Ascending aorta (tissue), 2 donors: Measurements from ENCODE around the gene CHCHD6. TPM values are rescaled to one million over a fixed set of nuclear protein-coding genes. Genes with fewer than 3 reads are reported as not detected.

Source experiments
- DNase-seq, 2 donors: peaks; one replicate each; pipeline ENCODE4 v3.0.0-alpha.2; 2019; ENCODE audit warnings: low spot score in 2 of 2
- H3K27ac ChIP-seq, 2 donors: fragments of 200-600 bp; sonication (generic); one replicate each; pipeline ENCODE4 v1.5.1; 2016 to 2017; ENCODE audit warnings: mild to moderate bottlenecking in 1 of 2
- H3K27me3 ChIP-seq: fragments of 200-600 bp; sonication (generic); one replicate; pipeline ENCODE4 v1.5.1; 2017
- H3K36me3 ChIP-seq, 2 donors: fragments of 200-600 bp; sonication (generic); one replicate each; pipeline ENCODE4 v1.5.1; 2016
- H3K4me1 ChIP-seq, 2 donors: fragments of 200-600 bp; sonication (generic); one replicate each; pipeline ENCODE4 v1.5.1; 2016 to 2017; ENCODE audit warnings: mild to moderate bottlenecking in 1 of 2
- H3K4me3 ChIP-seq, 2 donors: fragments of 200-600 bp; sonication (generic); one replicate each; pipeline ENCODE4 v1.5.1; 2016 to 2017; ENCODE audit warnings: mild to moderate bottlenecking in 1 of 2
- H3K9me3 ChIP-seq, 2 donors: fragments of 200-600 bp; sonication (generic); one replicate each; pipeline ENCODE4 v1.5.1; 2016
- intact Hi-C: fragments of 100-400 bp; cut with DNase I; formaldehyde crosslinking; loops from one replicate; pipeline ENCODE4 v1.15.1; 2023
- total RNA-seq: library from RNA; depleted of rRNA; stranded (reverse); fragments of >200 nt; gene quantifications from one replicate; pipeline ENCODE4 v1.1.0, GENCODE V29; 2016
- TF ChIP-seq, protein P1 (sequence below), 3 experiments: fragments of 200-600 bp in 2 of 3; fragments of 450-650 bp in 1 of 3; sonication (generic) in 2 of 3; IDR thresholded peaks; one replicate each; pipeline ENCODE4 v1.5.1; 2016 to 2019; ENCODE audit warnings: antibody characterized with exemption in 3 of 3, mild to moderate bottlenecking in 1 of 3, moderate library complexity in 1 of 3

Gene CHCHD6
- total RNA-seq, 1 donor from 2014 or later = 1.2 TPM

DNA sequence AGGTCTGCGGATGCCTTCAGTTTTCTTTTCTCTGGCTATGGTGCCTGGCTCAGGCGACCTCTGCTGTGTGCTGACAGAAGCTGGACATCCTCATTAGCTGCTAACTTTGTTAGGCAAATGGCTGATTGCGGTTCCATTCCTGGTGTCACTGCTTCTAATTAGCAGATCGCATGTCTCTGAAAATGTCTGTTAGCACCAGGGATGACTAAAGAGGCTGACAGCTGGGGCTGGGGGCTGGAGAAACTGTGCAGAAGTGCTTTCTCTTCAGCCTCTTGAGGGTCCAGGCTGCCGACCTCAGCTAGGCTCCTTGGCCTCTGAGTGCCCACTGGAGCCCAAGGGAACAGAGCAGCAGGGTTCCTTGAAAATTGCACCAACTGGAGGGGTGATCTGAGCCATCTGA, 39.3 kb downstream of the CHCHD6 start:
- Histone ChIP-seq H3K27me3 (no peaks in the 10 kb centered on the region), H3K36me3 (no peaks in the 10 kb centered on the region), H3K4me3 (no peak overlapping the region), H3K9me3 (peaks cover 0 to 10% of the 10 kb centered on the region in 2 donors), H3K27ac (no peak overlapping the region), H3K4me1 (peaks cover 8 to 22% of the 10 kb centered on the region in 2 donors)
- TF ChIP-seq, protein P1, sequence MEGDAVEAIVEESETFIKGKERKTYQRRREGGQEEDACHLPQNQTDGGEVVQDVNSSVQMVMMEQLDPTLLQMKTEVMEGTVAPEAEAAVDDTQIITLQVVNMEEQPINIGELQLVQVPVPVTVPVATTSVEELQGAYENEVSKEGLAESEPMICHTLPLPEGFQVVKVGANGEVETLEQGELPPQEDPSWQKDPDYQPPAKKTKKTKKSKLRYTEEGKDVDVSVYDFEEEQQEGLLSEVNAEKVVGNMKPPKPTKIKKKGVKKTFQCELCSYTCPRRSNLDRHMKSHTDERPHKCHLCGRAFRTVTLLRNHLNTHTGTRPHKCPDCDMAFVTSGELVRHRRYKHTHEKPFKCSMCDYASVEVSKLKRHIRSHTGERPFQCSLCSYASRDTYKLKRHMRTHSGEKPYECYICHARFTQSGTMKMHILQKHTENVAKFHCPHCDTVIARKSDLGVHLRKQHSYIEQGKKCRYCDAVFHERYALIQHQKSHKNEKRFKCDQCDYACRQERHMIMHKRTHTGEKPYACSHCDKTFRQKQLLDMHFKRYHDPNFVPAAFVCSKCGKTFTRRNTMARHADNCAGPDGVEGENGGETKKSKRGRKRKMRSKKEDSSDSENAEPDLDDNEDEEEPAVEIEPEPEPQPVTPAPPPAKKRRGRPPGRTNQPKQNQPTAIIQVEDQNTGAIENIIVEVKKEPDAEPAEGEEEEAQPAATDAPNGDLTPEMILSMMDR (IDR thresholded peaks at IDR 0.05) = no peak
- DNase-seq = no peak
- intact Hi-C loops = no loop called here

DNA sequence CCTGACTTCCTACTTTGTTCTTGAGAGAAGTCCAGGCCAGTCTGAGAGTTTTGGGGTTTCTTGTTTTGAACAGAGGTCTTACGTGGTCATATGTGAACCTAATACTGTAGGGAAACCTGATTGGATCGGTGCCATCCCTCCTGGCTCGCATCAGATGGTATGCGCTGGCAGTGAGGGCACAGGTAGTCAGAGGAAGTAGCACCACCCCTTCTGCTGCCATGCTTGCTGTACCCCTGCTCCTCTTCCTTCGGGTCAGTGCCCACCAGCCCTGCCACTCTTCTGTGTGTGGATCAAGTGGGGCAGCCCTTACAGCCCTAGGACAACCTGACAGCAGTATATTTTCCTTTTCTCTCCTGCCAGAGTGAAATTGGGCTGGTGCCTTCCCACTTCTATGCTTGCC, 39.7 kb downstream of the CHCHD6 start:
- intact Hi-C loops = no loop called here
- Histone ChIP-seq H3K36me3 (no peaks in the 10 kb centered on the region), H3K9me3 (peaks cover 0 to 10% of the 10 kb centered on the region in 2 donors), H3K27ac (no peak overlapping the region), H3K27me3 (no peaks in the 10 kb centered on the region), H3K4me1 (peaks cover 8 to 22% of the 10 kb centered on the region in 2 donors), H3K4me3 (no peak overlapping the region)
- no peak for DNase-seq
- TF ChIP-seq, protein P1 (IDR thresholded peaks at IDR 0.05) = no peak

DNA sequence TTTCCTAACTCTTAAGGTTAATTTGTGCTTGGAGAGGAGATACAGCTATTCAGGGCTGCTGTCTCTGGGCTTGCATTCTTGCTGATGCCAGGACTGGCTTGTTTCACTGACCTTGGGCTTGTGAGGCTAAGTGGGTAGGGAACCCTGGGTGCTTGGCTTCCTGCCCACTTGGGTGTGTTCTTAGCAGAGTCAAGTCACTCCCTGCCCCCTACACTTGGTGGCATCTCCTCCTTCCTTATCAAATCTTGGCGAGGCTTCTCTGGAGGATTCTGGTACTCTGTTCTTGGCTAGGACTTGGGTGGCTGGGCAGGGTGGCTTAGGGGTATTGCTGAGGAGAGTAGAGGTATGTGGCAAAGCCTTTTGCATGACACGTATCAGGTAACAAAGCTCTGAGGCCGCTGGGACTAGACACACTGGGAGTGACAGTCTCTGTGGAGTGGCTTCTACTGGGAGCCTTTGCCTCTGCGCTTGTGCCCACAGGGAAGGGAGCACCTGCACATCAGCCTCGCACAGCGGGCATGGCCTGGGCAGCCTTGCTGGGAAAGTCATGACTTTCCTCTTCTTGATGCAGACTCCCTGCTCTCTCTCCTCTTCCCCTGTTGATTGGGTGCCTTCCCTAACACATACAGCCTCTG, 41.8 kb downstream of the CHCHD6 start:
- TF ChIP-seq, protein P1 (IDR thresholded peaks at IDR 0.05) = no peak
- Histone ChIP-seq H3K4me3 (peak overlapping the region in 1 of 2 donors; percentile 37), H3K36me3 (no peaks in the 10 kb centered on the region), H3K27me3 (no peaks in the 10 kb centered on the region), H3K27ac (peak overlapping the region; percentile 74 to 91), H3K4me1 (peaks cover 8 to 22% of the 10 kb centered on the region in 2 donors), H3K9me3 (no peaks in the 10 kb centered on the region)
- DNase-seq = no peak
- intact Hi-C loops = loop anchor here (1.0 to 5.0 kb wide), 2 partner anchors 67 to 181 kb away; no protein-coding TSS in a partner anchor

DNA sequence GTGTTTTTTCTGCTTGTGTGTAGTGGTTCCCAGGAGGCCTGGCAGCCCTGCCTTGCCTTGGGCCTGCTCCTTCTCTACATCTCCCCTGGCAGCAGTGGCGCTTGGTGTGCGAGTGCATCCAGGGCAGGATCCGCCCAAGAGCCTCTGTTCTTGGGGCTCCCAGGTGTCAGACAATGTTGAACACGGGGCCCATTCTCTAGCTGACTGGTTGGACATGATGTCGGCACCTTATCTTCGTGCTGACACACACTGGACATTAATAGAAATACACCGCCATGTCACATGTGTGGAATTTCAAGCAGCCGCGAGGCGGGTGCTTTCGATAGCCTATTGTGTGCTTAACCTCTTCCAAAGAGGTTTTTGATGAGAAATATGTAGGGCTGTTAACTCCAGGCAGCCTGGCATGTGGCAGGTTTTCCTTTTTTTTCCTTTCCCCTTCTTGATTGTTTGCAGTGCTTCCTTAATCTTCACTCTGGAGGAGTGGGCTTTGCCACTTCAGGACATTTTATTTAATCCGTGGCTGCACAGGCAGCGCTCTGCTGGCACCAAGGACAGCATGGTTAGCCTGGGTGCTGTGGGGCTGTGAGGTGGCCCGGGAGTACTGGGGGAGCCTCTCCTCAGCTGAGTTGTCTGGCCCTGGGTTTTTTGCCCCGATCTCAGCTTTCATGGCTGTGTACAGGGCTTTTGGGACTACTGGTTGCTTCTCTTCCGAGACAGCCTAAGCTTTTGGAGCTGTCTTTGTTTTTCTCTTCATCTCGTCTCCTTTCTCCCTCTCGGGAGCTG, 42.5 kb downstream of the CHCHD6 start:
- TF ChIP-seq, protein P1 (IDR thresholded peaks at IDR 0.05) = peak in 2 of 3 experiments; percentile 23 to 38
- no peaks in the 10 kb centered on the region for H3K27me3 ChIP-seq
- peak overlapping the region in 1 of 2 donors; percentile 37 for H3K4me3 ChIP-seq
- H3K36me3 ChIP-seq = no peaks in the 10 kb centered on the region
- no peak for DNase-seq
- H3K27ac ChIP-seq = peak overlapping the region; percentile 74 to 91
- intact Hi-C loops = loop anchor here (1.0 to 5.0 kb wide), 2 partner anchors 67 to 181 kb away; no protein-coding TSS in a partner anchor
- H3K9me3 ChIP-seq = no peaks in the 10 kb centered on the region
- peaks cover 8 to 22% of the 10 kb centered on the region in 2 donors for H3K4me1 ChIP-seq

DNA sequence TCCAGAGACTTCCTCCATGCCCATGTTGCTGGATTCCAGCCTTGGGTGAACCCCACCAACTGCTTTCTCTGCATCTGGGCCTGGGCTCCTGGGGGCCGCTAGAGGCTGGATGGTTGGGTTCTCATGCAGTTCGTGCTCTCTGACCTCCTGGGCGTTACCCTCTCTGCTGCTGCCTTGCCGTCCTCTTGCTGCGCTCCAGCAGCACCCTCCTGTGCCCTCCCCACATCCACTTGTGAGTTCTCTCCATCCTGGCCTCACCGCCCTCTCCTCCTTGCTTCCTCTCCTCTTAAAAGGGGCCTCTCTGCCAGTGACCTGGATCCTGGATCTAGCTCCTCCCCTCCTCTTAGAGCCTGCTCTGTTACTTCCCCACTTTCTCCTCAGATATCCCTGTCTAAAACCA, 43.7 kb downstream of the CHCHD6 start:
- no peak overlapping the region for H3K4me3 ChIP-seq
- peak overlapping the region in 1 of 2 donors; percentile 33 for H3K27ac ChIP-seq
- no peaks in the 10 kb centered on the region for H3K9me3 ChIP-seq
- intact Hi-C loops = loop anchor here (5.0 kb wide), 1 partner anchor 180 kb away; no protein-coding TSS in a partner anchor
- no peaks in the 10 kb centered on the region for H3K36me3 ChIP-seq
- TF ChIP-seq, protein P1 (IDR thresholded peaks at IDR 0.05) = no peak
- DNase-seq = no peak
- H3K4me1 ChIP-seq = peaks cover 8 to 29% of the 10 kb centered on the region in 2 donors
- H3K27me3 ChIP-seq = no peaks in the 10 kb centered on the region
